GM12878 (cell line): ENCODE measurements around the gene CEP131. TPM values are rescaled to one million over a fixed set of nuclear protein-coding genes. Genes with fewer than 3 reads are reported as not detected.
"Not testable (repeated sequence)": the region's sequence is repeated elsewhere in the genome, so short reads cannot be mapped to it uniquely, and the experiment has no call there.

Source experiments
- ATAC-seq: fragments of 200-7000 bp; cut with Tn5 transposase; 3 replicates; pipeline ENCODE4 v1.9.1; 2020; ENCODE audit warnings: mild to moderate bottlenecking, moderate library complexity
- BruUV-seq: library from RNA; stranded (reverse); fragments of 400-500 nt; replicated peaks from 2 replicates; lab custom pipeline; 2021; lab: Mats Ljungman, UMichigan
- CTCF ChIA-PET: fragments of 300-600 bp; sonication (Branson Sonifier 250); formaldehyde crosslinking; extraction: SDS; loops from one replicate; lab custom pipeline; 2021; ENCODE audit warnings: inconsistent platforms; lab: Yijun Ruan, JAX
- POLR2A ChIA-PET: fragments of 350-600 bp; formaldehyde crosslinking; extraction: SDS; loops from one replicate; lab custom pipeline; 2021; ENCODE audit warnings: inconsistent platforms; lab: Charles Lee
- RAD21 ChIA-PET: fragments of 300-600 bp; sonication (Branson Sonifier 250); formaldehyde crosslinking; loops from one replicate; lab custom pipeline; 2023; ENCODE audit warnings: antibody characterized with exemption; ENCODE audit not compliant: unreplicated experiment; lab: Charles Lee
- SMC1A ChIA-PET: fragments of 300-600 bp; sonication (Branson Sonifier 250); formaldehyde crosslinking; loops from one replicate; lab custom pipeline; 2023; ENCODE audit not compliant: unreplicated experiment, uncharacterized antibody; lab: Charles Lee
- DNase-seq: peaks from one replicate; pipeline ENCODE4 v3.0.0-alpha.2; 2011; ENCODE audit warnings: low read depth, low spot score
- FAIRE-seq: peaks from 3 replicates; lab custom pipeline; 2011; peaks lifted over from hg19 to GRCh38; lab: Jason Lieb, UNC
- H2AFZ ChIP-seq: 2 replicates; pipeline ENCODE4 v1.6.0; 2011; ENCODE audit warnings: low read depth, low read length, control low read depth; ENCODE audit not compliant: control insufficient read depth
- H3K27ac ChIP-seq: 2 replicates; pipeline ENCODE4 v1.5.1; 2011; ENCODE audit warnings: control low read depth; ENCODE audit not compliant: control insufficient read depth, insufficient read depth
- H3K27me3 ChIP-seq, 2 experiments: replicated peaks in 1 of 2; 2 replicates each; pipeline versions ENCODE4 v1.6.0 to v1.6.1; 2011; ENCODE audit warnings: low read length in 1 of 2; ENCODE audit not compliant: control insufficient read depth in 2 of 2, insufficient read depth in 2 of 2
- H3K36me3 ChIP-seq, 2 experiments: 2 replicates each; pipeline ENCODE4 v1.5.1; 2011; ENCODE audit warnings: low read length in 1 of 2; ENCODE audit not compliant: control insufficient read depth in 2 of 2, insufficient read depth in 2 of 2
- H3K4me1 ChIP-seq: 2 replicates; pipeline ENCODE4 v1.6.1; 2011; ENCODE audit warnings: mild to moderate bottlenecking, low read length, moderate library complexity, mixed read lengths; ENCODE audit not compliant: control insufficient read depth, insufficient read depth
- H3K4me2 ChIP-seq: 2 replicates; pipeline ENCODE4 v1.6.0; 2011; ENCODE audit warnings: control low read depth; ENCODE audit not compliant: control insufficient read depth, insufficient read depth
- H3K4me3 ChIP-seq: fragments of 200-600 bp; sonication (generic); 2 replicates; pipeline ENCODE4 v1.5.1; 2016
- H3K79me2 ChIP-seq: 2 replicates; pipeline ENCODE4 v1.6.0; 2011; ENCODE audit warnings: low read length; ENCODE audit not compliant: control insufficient read depth, insufficient read depth
- H3K9ac ChIP-seq: 2 replicates; pipeline ENCODE4 v1.8.0; 2011; ENCODE audit warnings: low read length, control low read depth, mixed read lengths; ENCODE audit not compliant: control insufficient read depth, insufficient read depth
- H3K9me3 ChIP-seq: replicated peaks from 3 replicates; pipeline ENCODE4 v1.5.1; 2011; ENCODE audit warnings: mild to moderate bottlenecking, low read length; ENCODE audit not compliant: control insufficient read depth, insufficient read depth
- H4K20me1 ChIP-seq: 2 replicates; pipeline ENCODE4 v1.6.0; 2011; ENCODE audit not compliant: control insufficient read depth, insufficient read depth
- FOXK2 ChIP-seq: fragments of 450-650 bp; IDR thresholded peaks from 2 replicates; pipeline ENCODE4 v1.6.1; 2017; ENCODE audit warnings: mild to moderate bottlenecking, moderate library complexity
- WGBS: methylation state at CpG from one replicate; pipeline ENCODE4 v1.1.6; 2016; ENCODE audit warnings: low lambda C conversion rate; ENCODE audit not compliant: insufficient replicate concordance, insufficient coverage; ENCODE audit errors: missing lambda C conversion rate; 5-methylcytosine and 5-hydroxymethylcytosine counted together
- in situ Hi-C: fragments of 300-500 bp; cut with MboI; formaldehyde crosslinking; loops from 9 replicates; pipeline ENCODE4 v1.14.3; 2018; ENCODE audit warnings: mixed read lengths
- intact Hi-C: fragments of 100-400 bp; cut with micrococcal nuclease; formaldehyde crosslinking; loops from one replicate; pipeline ENCODE4 v1.14.2; 2022; ENCODE audit not compliant: unreplicated experiment
- polyA plus RNA-seq, 11 experiments: library from polyadenylated mRNA; depleted of rRNA in 4 of 11; unstranded in 6 of 11; stranded (reverse) in 5 of 11; fragments of >200 nt; fragmentation: Nextera tagmentation in 4 of 11; fragmentation: Illumina TruSeq in 1 of 11; extraction: Ambion mirVana in 4 of 11; extraction: Trizol in 1 of 11; gene quantifications; 1 replicate in 1 of 11; 2 replicates in 10 of 11; pipeline versions ENCODE4 v1.2.1 to v1.2.3, GENCODE V29; 2011 to 2016; ENCODE audit warnings: inconsistent platforms in 2 of 11, missing spikeins in 2 of 11, low read depth in 1 of 11
- total RNA-seq, 4 experiments: library from RNA; depleted of rRNA in 3 of 4; stranded (reverse); fragments of >200 nt in 3 of 4; fragmentation: Illumina TruSeq in 1 of 4; extraction: Trizol in 1 of 4; gene quantifications; 2 replicates each; pipeline versions ENCODE4 v1.2.1 to v1.2.3, GENCODE V29; 2013 to 2021

Gene CEP131
- total and polyA plus RNA-seq, 10 of the 15 experiments (the other 5 are each of a cell fraction or from before 2014, with no cell fraction given): 0.05 to 17.3 (median 6.7) TPM

DNA sequence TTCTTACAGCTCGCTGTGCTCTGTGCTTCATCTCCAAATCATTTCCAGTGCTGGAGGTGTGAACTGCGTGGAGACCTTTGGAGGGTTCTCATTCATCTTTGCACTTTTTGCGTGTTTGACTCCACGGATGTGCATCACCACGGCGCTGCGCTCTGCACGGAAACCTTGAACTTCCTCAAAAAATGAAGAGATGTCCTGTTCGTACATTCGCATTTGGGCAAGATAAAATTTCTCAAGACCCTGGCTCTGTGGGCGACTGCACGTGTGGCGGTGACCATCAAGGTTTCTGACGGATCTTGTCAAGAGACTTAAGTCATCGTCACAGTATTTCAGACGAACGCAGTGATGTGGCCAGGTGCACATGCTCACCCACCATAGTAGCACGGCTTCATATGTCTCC, 67.8 kb downstream of the CEP131 start:
- H3K4me1 ChIP-seq: no peaks in the 10 kb centered on the region
- TF ChIP-seq FOXK2: no peak
- ATAC-seq (no peak), DNase-seq (no peak), FAIRE-seq (no peak)
- H3K9ac ChIP-seq: no peak overlapping the region
- no peak overlapping the region for H3K4me2 ChIP-seq
- ChIA-PET SMC1A (no interaction called here), CTCF (no interaction called here), RAD21 (no interaction called here), POLR2A (no interaction called here)
- BruUV-seq: no TSS peak
- H2AFZ ChIP-seq: no peak overlapping the region
- WGBS: 66% methylated on average over 18 of the region's 18 CpGs
- H4K20me1 ChIP-seq: no peaks in the 10 kb centered on the region
- no peaks in the 10 kb centered on the region for H3K36me3 ChIP-seq
- no peak overlapping the region for H3K4me3 ChIP-seq
- no peak overlapping the region for H3K27ac ChIP-seq
- no peaks in the 10 kb centered on the region for H3K27me3 ChIP-seq
- in situ Hi-C loops (no loop called here), intact Hi-C loops (no loop called here)
- H3K79me2 ChIP-seq: no peaks in the 10 kb centered on the region
- no peaks in the 10 kb centered on the region for H3K9me3 ChIP-seq

DNA sequence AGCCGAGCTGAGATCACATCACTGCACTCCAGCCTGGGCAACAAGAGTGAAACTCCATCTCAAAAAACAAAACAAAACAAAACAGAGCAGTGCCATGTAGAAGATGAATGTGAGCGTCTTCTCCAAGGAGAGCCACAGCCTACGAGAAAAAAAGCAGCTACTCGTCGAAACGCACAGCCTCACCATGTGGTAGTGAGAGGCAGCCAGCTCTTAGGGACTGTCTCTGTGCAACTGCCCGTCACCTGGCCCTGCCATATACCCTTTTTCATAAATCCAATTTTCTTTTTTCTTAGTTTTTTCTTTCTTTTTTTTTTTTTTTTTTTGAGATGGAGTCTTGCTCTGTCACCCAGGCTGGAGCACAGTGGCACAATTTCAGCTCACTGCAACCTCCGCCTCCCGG, 68.7 kb downstream of the CEP131 start:
- CTCF ChIA-PET: interaction anchor here (1.1 kb wide), 1 partner anchor 10 kb away, joined by 3 read pairs; no protein-coding TSS in a partner anchor
- RAD21 ChIA-PET: not testable (repeated sequence)

More for the DNA sequence above, 68.7 kb downstream of the CEP131 start:
- H3K4me1 ChIP-seq, H3K36me3 ChIP-seq, intact Hi-C loops, H3K27ac ChIP-seq, H3K4me2 ChIP-seq, H3K4me3 ChIP-seq, ATAC-seq, SMC1A ChIA-PET, FAIRE-seq, H3K9ac ChIP-seq, BruUV-seq, H3K27me3 ChIP-seq, H2AFZ ChIP-seq, DNase-seq, H3K9me3 ChIP-seq, H3K79me2 ChIP-seq, H4K20me1 ChIP-seq, in situ Hi-C loops: not testable (repeated sequence)
- 63% methylated on average over 7 of the region's 9 CpGs for WGBS
- POLR2A ChIA-PET: interaction anchor here (0.6 kb wide), 1 partner anchor 8 kb away, joined by 5 read pairs; no protein-coding TSS in a partner anchor
